A673 (cell line): ENCODE measurements around the gene KCNIP4. TPM values are rescaled to one million over a fixed set of nuclear protein-coding genes. Genes with fewer than 3 reads are reported as not detected.

Experiments
- BruUV-seq: library from RNA; stranded (reverse); fragments of 400-500 nt; replicated peaks from 2 replicates; lab custom pipeline; 2021; lab: Mats Ljungman, UMichigan
- CTCF ChIA-PET: fragments of 300-600 bp; sonication (Branson Sonifier 250); formaldehyde crosslinking; loops from one replicate; lab custom pipeline; 2022; ENCODE audit warnings: antibody characterized with exemption; lab: Charles Lee
- POLR2A ChIA-PET: fragments of 300-600 bp; sonication (Branson Sonifier 250); formaldehyde crosslinking; loops from one replicate; lab custom pipeline; 2022; ENCODE audit warnings: antibody characterized with exemption; ENCODE audit not compliant: low non-redundant PET; lab: Charles Lee
- DNase-seq: peaks from one replicate; pipeline ENCODE4 v3.0.0-alpha.2; 2015; ENCODE audit warnings: low spot score
- H3K27ac ChIP-seq: fragments of 200-600 bp; sonication (generic); 2 replicates; pipeline ENCODE4 v1.5.1; 2016; ENCODE audit warnings: mixed run types, low read depth, mild to moderate bottlenecking, mixed read lengths, antibody characterized with exemption, low read length; ENCODE audit not compliant: poor library complexity, severe bottlenecking
- H3K27me3 ChIP-seq: fragments of 200-600 bp; sonication (generic); replicated peaks from 2 replicates; pipeline ENCODE4 v1.6.1; 2017; ENCODE audit warnings: mixed run types, low read depth, mild to moderate bottlenecking, mixed read lengths, antibody characterized with exemption, low read length; ENCODE audit not compliant: insufficient read depth, poor library complexity
- H3K36me3 ChIP-seq: fragments of 200-600 bp; sonication (generic); 2 replicates; pipeline ENCODE4 v1.6.1; 2016; ENCODE audit warnings: mixed run types, mild to moderate bottlenecking, mixed read lengths, antibody characterized with exemption, low read length; ENCODE audit not compliant: insufficient read depth, poor library complexity, severe bottlenecking
- H3K4me1 ChIP-seq: fragments of 200-600 bp; sonication (generic); 2 replicates; pipeline ENCODE4 v1.6.1; 2017; ENCODE audit warnings: mixed run types, mild to moderate bottlenecking, mixed read lengths, antibody characterized with exemption, low read length; ENCODE audit not compliant: insufficient read depth, poor library complexity, severe bottlenecking
- H3K4me3 ChIP-seq: fragments of 200-600 bp; sonication (generic); 2 replicates; pipeline ENCODE4 v1.5.1; 2016; ENCODE audit warnings: low read depth, mixed run types, mild to moderate bottlenecking, mixed read lengths, low read length; ENCODE audit not compliant: poor library complexity, severe bottlenecking
- H3K9me3 ChIP-seq: fragments of 200-600 bp; sonication (generic); 2 replicates; pipeline ENCODE4 v1.6.1; 2016; ENCODE audit warnings: mixed run types, low read depth, mild to moderate bottlenecking, mixed read lengths, antibody characterized with exemption, low read length; ENCODE audit not compliant: poor library complexity, severe bottlenecking
- EZH2 ChIP-seq: fragments of 200-600 bp; sonication (generic); IDR thresholded peaks from 2 replicates; pipeline ENCODE4 v1.6.1; 2017; ENCODE audit warnings: borderline replicate concordance, low read depth, mild to moderate bottlenecking, mixed read lengths, antibody characterized with exemption, low read length; ENCODE audit not compliant: poor library complexity, severe bottlenecking
- intact Hi-C: fragments of 100-400 bp; cut with micrococcal nuclease; formaldehyde crosslinking; loops from one replicate; pipeline ENCODE4 v1.10.0; 2022; ENCODE audit not compliant: unreplicated experiment
- total RNA-seq: library from RNA; stranded (reverse); gene quantifications from 2 replicates; pipeline ENCODE4 v1.2.3, GENCODE V29; 2021
- TF ChIP-seq, protein P1 (sequence below): fragments of 300-800, 200-600 bp; sonication (generic); conservative IDR thresholded peaks from 2 replicates; pipeline ENCODE4 v1.5.1; 2017; ENCODE audit warnings: low read depth, mild to moderate bottlenecking, antibody characterized with exemption, low read length, moderate library complexity, mixed read lengths

KCNIP4 gene
- total RNA-seq, 1 experiment from 2014 or later = not detected

DNA sequence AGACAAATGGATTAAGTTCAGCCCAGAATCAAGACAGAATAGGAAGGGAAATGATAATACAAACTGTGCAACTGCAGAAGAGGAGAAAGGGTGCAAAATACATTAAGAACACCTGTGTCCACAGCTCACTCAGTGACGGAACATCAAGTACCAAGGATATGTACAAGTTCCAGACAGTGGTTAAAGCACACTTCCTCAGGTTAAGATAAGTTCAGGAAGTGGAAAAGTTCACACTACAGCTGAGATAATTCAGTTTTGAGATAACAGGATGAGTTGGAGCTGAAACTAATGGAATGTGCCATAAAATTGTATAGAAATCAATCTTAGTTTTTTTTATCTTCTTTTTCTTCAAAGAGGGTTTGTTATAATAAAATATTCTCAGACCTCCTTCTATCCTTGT lies 419.4 kb downstream of the KCNIP4 start:
- CTCF ChIA-PET = no interaction called here
- Histone ChIP-seq H3K27me3 (no peaks in the 10 kb centered on the region), H3K27ac (no peak overlapping the region), H3K4me1 (no peaks in the 10 kb centered on the region), H3K9me3 (no peaks in the 10 kb centered on the region), H3K4me3 (no peak overlapping the region), H3K36me3 (no peaks in the 10 kb centered on the region)
- BruUV-seq = no TSS peak
- TF ChIP-seq EZH2 = no peak
- TF ChIP-seq, protein P1, sequence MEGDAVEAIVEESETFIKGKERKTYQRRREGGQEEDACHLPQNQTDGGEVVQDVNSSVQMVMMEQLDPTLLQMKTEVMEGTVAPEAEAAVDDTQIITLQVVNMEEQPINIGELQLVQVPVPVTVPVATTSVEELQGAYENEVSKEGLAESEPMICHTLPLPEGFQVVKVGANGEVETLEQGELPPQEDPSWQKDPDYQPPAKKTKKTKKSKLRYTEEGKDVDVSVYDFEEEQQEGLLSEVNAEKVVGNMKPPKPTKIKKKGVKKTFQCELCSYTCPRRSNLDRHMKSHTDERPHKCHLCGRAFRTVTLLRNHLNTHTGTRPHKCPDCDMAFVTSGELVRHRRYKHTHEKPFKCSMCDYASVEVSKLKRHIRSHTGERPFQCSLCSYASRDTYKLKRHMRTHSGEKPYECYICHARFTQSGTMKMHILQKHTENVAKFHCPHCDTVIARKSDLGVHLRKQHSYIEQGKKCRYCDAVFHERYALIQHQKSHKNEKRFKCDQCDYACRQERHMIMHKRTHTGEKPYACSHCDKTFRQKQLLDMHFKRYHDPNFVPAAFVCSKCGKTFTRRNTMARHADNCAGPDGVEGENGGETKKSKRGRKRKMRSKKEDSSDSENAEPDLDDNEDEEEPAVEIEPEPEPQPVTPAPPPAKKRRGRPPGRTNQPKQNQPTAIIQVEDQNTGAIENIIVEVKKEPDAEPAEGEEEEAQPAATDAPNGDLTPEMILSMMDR = no peak
- POLR2A ChIA-PET = no interaction called here
- DNase-seq = no peak
- intact Hi-C loops = no loop called here

DNA sequence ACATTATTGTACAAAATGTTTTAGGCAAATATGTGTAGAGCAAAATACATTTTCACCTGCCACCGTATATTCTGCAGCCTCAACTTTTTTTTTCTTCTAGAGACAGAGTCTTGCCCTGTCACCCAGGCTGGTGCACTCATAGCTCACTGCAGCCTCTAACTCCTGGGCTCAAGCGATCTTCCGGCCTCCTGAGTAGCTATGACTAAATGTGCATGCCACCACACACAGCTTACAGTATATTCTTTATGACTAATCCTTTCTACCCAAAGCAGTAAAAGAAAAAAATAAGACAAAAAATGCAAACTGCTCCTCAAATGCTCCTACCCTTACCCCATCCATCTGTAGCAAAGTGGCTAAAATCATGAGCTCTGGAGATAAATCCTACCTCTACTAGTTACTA lies 426.3 kb downstream of the KCNIP4 start:
- H3K4me3 ChIP-seq = no peak overlapping the region
- CTCF ChIA-PET = no interaction called here
- BruUV-seq = no TSS peak

DNA sequence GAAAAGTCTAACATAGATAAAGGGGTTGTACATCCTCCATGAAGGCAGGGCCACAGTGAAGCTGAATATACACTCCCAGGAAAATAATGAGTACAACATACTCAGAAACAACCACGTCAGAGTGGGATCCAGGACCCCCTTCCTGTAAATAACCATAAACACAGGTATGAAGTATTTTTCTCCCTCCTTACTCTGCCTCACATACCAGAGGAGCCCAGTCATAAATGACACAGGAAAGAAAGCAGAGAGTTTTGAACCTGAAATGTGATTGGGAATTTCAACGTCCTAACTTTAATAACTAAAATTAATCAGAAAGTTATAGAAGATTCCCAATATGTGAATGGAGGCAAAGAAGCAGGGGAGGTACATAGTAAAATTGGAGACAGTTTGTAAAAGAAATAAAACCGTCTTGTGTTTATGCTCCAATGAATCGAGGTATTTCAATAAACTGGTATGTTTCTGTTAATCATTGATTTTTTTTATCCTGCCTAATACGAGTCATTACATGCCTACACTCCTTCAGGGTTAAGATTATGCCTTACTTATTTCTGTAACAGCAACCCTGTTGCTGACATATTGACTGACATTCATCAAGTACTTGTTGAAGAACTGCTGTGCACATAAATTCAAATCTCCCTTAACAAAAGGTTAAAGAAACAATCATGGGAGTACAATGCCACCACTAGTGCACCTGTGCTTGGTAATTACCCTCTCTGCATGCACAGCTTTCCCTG lies 431.3 kb downstream of the KCNIP4 start:
- Histone ChIP-seq H3K27me3 (no peaks in the 10 kb centered on the region), H3K36me3 (no peaks in the 10 kb centered on the region), H3K9me3 (no peaks in the 10 kb centered on the region), H3K4me1 (no peaks in the 10 kb centered on the region), H3K4me3 (no peak overlapping the region), H3K27ac (no peak overlapping the region)
- TF ChIP-seq, protein P1 = no peak
- TF ChIP-seq EZH2 = no peak
- BruUV-seq = no TSS peak
- ChIA-PET CTCF (no interaction called here), POLR2A (no interaction called here)
- intact Hi-C loops = no loop called here
- DNase-seq = no peak

More for the DNA sequence above, 426.3 kb downstream of the KCNIP4 start:
- Histone ChIP-seq H3K36me3 (no peaks in the 10 kb centered on the region), H3K27me3 (no peaks in the 10 kb centered on the region), H3K27ac (no peak overlapping the region), H3K9me3 (no peaks in the 10 kb centered on the region), H3K4me1 (no peaks in the 10 kb centered on the region)
- no peak for TF ChIP-seq EZH2
- TF ChIP-seq, protein P1 = no peak
- no peak for DNase-seq
- POLR2A ChIA-PET = interaction anchor here (0.6 kb wide), 1 partner anchor 26 kb away, joined by 5 read pairs; no protein-coding TSS in a partner anchor
- intact Hi-C loops = no loop called here
